K562 (cell line): ENCODE results near the gene MRPS26. TPM values are rescaled to one million over a fixed set of nuclear protein-coding genes. Genes with fewer than 3 reads are reported as not detected.

Experiments
- ASH1L ChIP-seq: fragments of 450-650 bp; IDR thresholded peaks from 2 replicates; pipeline ENCODE4 v1.6.1; 2018; ENCODE audit warnings: borderline replicate concordance, mild to moderate bottlenecking, low read depth; ENCODE audit not compliant: partially characterized antibody
- CBX2 ChIP-seq: fragments of 200-600 bp; sonication (generic); IDR thresholded peaks from one replicate; pipeline ENCODE4 v1.6.1; 2012; ENCODE audit warnings: mild to moderate bottlenecking, low read length, inconsistent platforms; ENCODE audit not compliant: insufficient read depth, poor library complexity, severe bottlenecking
- CREM ChIP-seq: IDR thresholded peaks from 2 replicates; pipeline ENCODE4 v1.6.1; 2014; ENCODE audit warnings: antibody characterized with exemption, low read depth
- E2F3 ChIP-seq: fragments of 250-450 bp; sonication (Bioruptor Pico); IDR thresholded peaks from 2 replicates; pipeline ENCODE4 v1.4.0; 2020; ENCODE audit warnings: mild to moderate bottlenecking
- FOXP1 ChIP-seq: sonication (generic); formaldehyde crosslinking; IDR thresholded peaks from 2 replicates; pipeline ENCODE4 v1.8.0; 2022; ENCODE audit warnings: mild to moderate bottlenecking, missing genetic modification reagents
- KDM5B ChIP-seq: fragments of 200-600 bp; sonication (generic); IDR thresholded peaks from 2 replicates; pipeline ENCODE4 v1.6.1; 2012; ENCODE audit warnings: low read depth, mild to moderate bottlenecking, moderate library complexity, low read length, control low read depth, inconsistent platforms; ENCODE audit not compliant: insufficient replicate concordance
- POLR2AphosphoS2 ChIP-seq: IDR thresholded peaks from 2 replicates; pipeline ENCODE4 v1.6.1; 2012; ENCODE audit warnings: low read length, improper control_type of control experiment
- PREB ChIP-seq: sonication (generic); formaldehyde crosslinking; IDR thresholded peaks from 2 replicates; pipeline ENCODE4 v1.8.1; 2023; ENCODE audit warnings: mild to moderate bottlenecking, missing genetic modification reagents
- RFX7 ChIP-seq: fragments of 250-450 bp; sonication (Bioruptor Pico); IDR thresholded peaks from 2 replicates; pipeline ENCODE4 v1.5.1; 2021; ENCODE audit warnings: mild to moderate bottlenecking
- SMARCE1 ChIP-seq: fragments of 450-650 bp; IDR thresholded peaks from 2 replicates; pipeline ENCODE4 v1.7.1; 2016; ENCODE audit warnings: mild to moderate bottlenecking
- TCFL5 ChIP-seq: fragments of 250-450 bp; sonication (Bioruptor Pico); conservative IDR thresholded peaks from 2 replicates; pipeline ENCODE4 v1.6.1; 2021; ENCODE audit warnings: mild to moderate bottlenecking, moderate library complexity, matching md5 sums
- TGIF2 ChIP-seq: sonication (generic); formaldehyde crosslinking; IDR thresholded peaks from 2 replicates; pipeline ENCODE4 v1.8.1; 2022; ENCODE audit warnings: mild to moderate bottlenecking, missing genetic modification reagents, moderate library complexity
- ZNF133 ChIP-seq: fragments of 250-450 bp; sonication (Bioruptor Pico); IDR thresholded peaks from 2 replicates; pipeline ENCODE4 v1.4.0; 2020; ENCODE audit warnings: mild to moderate bottlenecking
- ZNF407 ChIP-seq: fragments of 450-650 bp; IDR thresholded peaks from 2 replicates; pipeline ENCODE4 v1.6.1; 2016; ENCODE audit warnings: low read depth
- ZNF512 ChIP-seq: IDR thresholded peaks from 2 replicates; pipeline ENCODE4 v1.6.1; 2016; ENCODE audit warnings: missing genetic modification characterization, missing compliant biosample characterization
- polyA plus RNA-seq, 8 experiments: library from polyadenylated mRNA; depleted of rRNA in 4 of 8; stranded (reverse) in 5 of 8; unstranded in 3 of 8; fragments of >200 nt; fragmentation: Nextera tagmentation in 2 of 8; fragmentation: Illumina TruSeq in 1 of 8; extraction: Ambion mirVana in 2 of 8; extraction: Trizol in 1 of 8; gene quantifications; 2 replicates each; pipeline versions ENCODE4 v1.2.1 to v1.2.3, GENCODE V29; 2011 to 2014; ENCODE audit warnings: inconsistent platforms in 1 of 8, missing spikeins in 1 of 8
- total RNA-seq, 7 experiments: library from RNA; depleted of rRNA in 6 of 7; stranded (reverse); fragments of >200 nt in 6 of 7; fragmentation: Illumina TruSeq in 2 of 7; extraction: Trizol in 2 of 7; gene quantifications; 2 replicates each; pipeline versions ENCODE4 v1.2.1 to v1.2.3, GENCODE V29; 2011 to 2021; ENCODE audit warnings: low replicate concordance in 1 of 7

MRPS26 gene
- total and polyA plus RNA-seq, 9 of the 15 experiments (the other 6 are each of a cell fraction or from before 2014, with no cell fraction given) = 2.7 to 70.5 (median 28.8) TPM

- no peak for TF ChIP-seq ZNF407
- 0 out of 2 replicates have a peak, but pooled peaks have one; percentile 52 for TF ChIP-seq POLR2AphosphoS2
- no peak for TF ChIP-seq CBX2
- no peak for TF ChIP-seq ZNF512 (tag)
- TF ChIP-seq CREM = peak; percentile 67
- TF ChIP-seq TGIF2 (CRISPR knock-in tag) = no peak
- TF ChIP-seq PREB = no peak
- TF ChIP-seq KDM5B = peak; percentile 10
- no peak for TF ChIP-seq ZNF133
- 0 out of 2 replicates have a peak, but pooled peaks have one; percentile 70 for TF ChIP-seq FOXP1 (CRISPR knock-in tag)
- TF ChIP-seq RFX7 = no peak
- peak; percentile 8; the same call in 1 of the 2 replicates for TF ChIP-seq E2F3
- TF ChIP-seq ASH1L = no peak
- no peak for TF ChIP-seq TCFL5 (CRISPR knock-in tag)
- no peak for TF ChIP-seq SMARCE1
Measured at GRCh38 chr20:3045816-3046676, at the start of gene MRPS26 (continued).
